ENCODE results near the gene ADPRH. TPM values are rescaled to one million over a fixed set of nuclear protein-coding genes. Genes with fewer than 3 reads are reported as not detected.
A peak's percentile ranks its signal among the peaks of the same experiment; 100 is the strongest.

ADPRH gene
- total and polyA plus RNA-seq, 10 of the 15 experiments (the other 5 are each of a cell fraction or from before 2014, with no cell fraction given), result 2.3 to 32.6 (median 19.0) TPM

- no TSS peak for BruUV-seq (replicated peaks)
- FAIRE-seq (no peak), ATAC-seq (peak; percentile 56), DNase-seq (ENCODE audit: low read depth, low spot score) (no peak)
- peaks cover 35% of the 10 kb centered on the region for H3K79me2 ChIP-seq (ENCODE audit: control insufficient read depth, insufficient read depth, low read length)
- peak overlapping the region; percentile 97 for H3K27ac ChIP-seq (ENCODE audit: control insufficient read depth, insufficient read depth)
- peak overlapping the region; percentile 17; the same call in 1 of the 2 replicates for H3K9ac ChIP-seq (ENCODE audit: control insufficient read depth, insufficient read depth, low read length)
- H2AFZ ChIP-seq (ENCODE audit: control insufficient read depth, low read depth, low read length), result peak overlapping the region; percentile 6; the same call in 1 of the 2 replicates
- ChIA-PET RAD21 (ENCODE audit: unreplicated experiment) (interaction anchor here (0.7 to 6.2 kb wide), 14 partner anchors 11 to 160 kb away, joined by 3 to 76 read pairs (median 4); partner anchors contain the start of genes CD80 and PLA1A), SMC1A (ENCODE audit: uncharacterized antibody, unreplicated experiment) (interaction anchor here (0.6 to 5.7 kb wide), 15 partner anchors 8 to 117 kb away, joined by 3 to 62 read pairs (median 7); partner anchors contain the start of genes CD80 and PLA1A), CTCF (interaction anchor here (0.9 to 6.4 kb wide), 9 partner anchors 10 to 120 kb away, joined by 3 to 56 read pairs (median 15); partner anchors contain the start of genes CD80 and COX17), POLR2A (interaction anchor here (0.6 to 7.4 kb wide), 15 partner anchors 9 to 513 kb away, joined by 3 to 133 read pairs (median 4); partner anchors contain the start of genes CD80 and PLA1A)
- in situ Hi-C loops (cut with MboI) (no loop called here), intact Hi-C loops (cut with micrococcal nuclease; ENCODE audit: unreplicated experiment) (no loop called here)
- H3K4me3 ChIP-seq, result peak overlapping the region; percentile 84
- no peaks in the 10 kb centered on the region for H3K9me3 ChIP-seq (replicated peaks; ENCODE audit: control insufficient read depth, insufficient read depth, low read length)
- H3K4me2 ChIP-seq (ENCODE audit: control insufficient read depth, insufficient read depth), result peak overlapping the region; percentile 52
- peaks cover 0 to 5% of the 10 kb centered on the region in 2 experiments; a peak in 2 of 4 replicates for H3K36me3 ChIP-seq (ENCODE audit: control insufficient read depth in 2 of 2, insufficient read depth in 2 of 2, low read length in 1 of 2)
- H3K4me1 ChIP-seq (ENCODE audit: control insufficient read depth, insufficient read depth, low read length), result peaks cover 17% of the 10 kb centered on the region
- H3K27me3 ChIP-seq (replicated peaks in 1 of 2; ENCODE audit: control insufficient read depth in 2 of 2, insufficient read depth in 2 of 2, low read length in 1 of 2), result no peaks in the 10 kb centered on the region
- 4% methylated on average over 6 of the region's 6 CpGs for WGBS (ENCODE audit: insufficient coverage, insufficient replicate concordance, low lambda C conversion rate, missing lambda C conversion rate)
- no peaks in the 10 kb centered on the region for H4K20me1 ChIP-seq (ENCODE audit: control insufficient read depth, insufficient read depth)
- TF ChIP-seq BACH1 (IDR thresholded peaks at IDR 0.05; ENCODE audit: borderline replicate concordance) (peak; percentile 36; the same call in 1 of the 2 replicates), MTA2 (IDR thresholded peaks at IDR 0.05; ENCODE audit: low read depth) (peak; percentile 53; the same call in 1 of the 2 replicates), HCFC1 (IDR thresholded peaks at IDR 0.05; ENCODE audit: low read length) (no peak), CREB1 (IDR thresholded peaks at IDR 0.05; ENCODE audit: low read depth) (peak; percentile 94), IKZF1 (conservative IDR thresholded peaks at IDR 0.05) (peak; percentile 97), ESRRA (IDR thresholded peaks at IDR 0.05; ENCODE audit: low read length) (no peak), SMARCA5 (IDR thresholded peaks at IDR 0.05) (no peak), IRF4 (IDR thresholded peaks at IDR 0.05; ENCODE audit: low read depth, low read length) (no peak), SMAD5 (IDR thresholded peaks at IDR 0.05; ENCODE audit: low read depth) (no peak), ATF7 (IDR thresholded peaks at IDR 0.05; ENCODE audit: low read depth) (peak; percentile 57; the same call in 1 of the 2 replicates), CREM (IDR thresholded peaks at IDR 0.05; ENCODE audit: low read depth) (peak; percentile 84), RELA (IDR thresholded peaks at IDR 0.05; ENCODE audit: borderline replicate concordance, partially characterized antibody) (peak; percentile 85), RELB (IDR thresholded peaks at IDR 0.05; ENCODE audit: low read depth) (peak; percentile 81), IKZF2 (IDR thresholded peaks at IDR 0.05) (peak; percentile 90), NR2C1 (IDR thresholded peaks at IDR 0.05) (no peak), NFIC (IDR thresholded peaks at IDR 0.05; ENCODE audit: low read depth, low read length) (peak; percentile 68), DPF2 (IDR thresholded peaks at IDR 0.05) (peak; percentile 59), MEF2A (IDR thresholded peaks at IDR 0.05; ENCODE audit: insufficient read depth, low read depth, low read length) (no peak)
- TF ChIP-seq, protein P1, sequence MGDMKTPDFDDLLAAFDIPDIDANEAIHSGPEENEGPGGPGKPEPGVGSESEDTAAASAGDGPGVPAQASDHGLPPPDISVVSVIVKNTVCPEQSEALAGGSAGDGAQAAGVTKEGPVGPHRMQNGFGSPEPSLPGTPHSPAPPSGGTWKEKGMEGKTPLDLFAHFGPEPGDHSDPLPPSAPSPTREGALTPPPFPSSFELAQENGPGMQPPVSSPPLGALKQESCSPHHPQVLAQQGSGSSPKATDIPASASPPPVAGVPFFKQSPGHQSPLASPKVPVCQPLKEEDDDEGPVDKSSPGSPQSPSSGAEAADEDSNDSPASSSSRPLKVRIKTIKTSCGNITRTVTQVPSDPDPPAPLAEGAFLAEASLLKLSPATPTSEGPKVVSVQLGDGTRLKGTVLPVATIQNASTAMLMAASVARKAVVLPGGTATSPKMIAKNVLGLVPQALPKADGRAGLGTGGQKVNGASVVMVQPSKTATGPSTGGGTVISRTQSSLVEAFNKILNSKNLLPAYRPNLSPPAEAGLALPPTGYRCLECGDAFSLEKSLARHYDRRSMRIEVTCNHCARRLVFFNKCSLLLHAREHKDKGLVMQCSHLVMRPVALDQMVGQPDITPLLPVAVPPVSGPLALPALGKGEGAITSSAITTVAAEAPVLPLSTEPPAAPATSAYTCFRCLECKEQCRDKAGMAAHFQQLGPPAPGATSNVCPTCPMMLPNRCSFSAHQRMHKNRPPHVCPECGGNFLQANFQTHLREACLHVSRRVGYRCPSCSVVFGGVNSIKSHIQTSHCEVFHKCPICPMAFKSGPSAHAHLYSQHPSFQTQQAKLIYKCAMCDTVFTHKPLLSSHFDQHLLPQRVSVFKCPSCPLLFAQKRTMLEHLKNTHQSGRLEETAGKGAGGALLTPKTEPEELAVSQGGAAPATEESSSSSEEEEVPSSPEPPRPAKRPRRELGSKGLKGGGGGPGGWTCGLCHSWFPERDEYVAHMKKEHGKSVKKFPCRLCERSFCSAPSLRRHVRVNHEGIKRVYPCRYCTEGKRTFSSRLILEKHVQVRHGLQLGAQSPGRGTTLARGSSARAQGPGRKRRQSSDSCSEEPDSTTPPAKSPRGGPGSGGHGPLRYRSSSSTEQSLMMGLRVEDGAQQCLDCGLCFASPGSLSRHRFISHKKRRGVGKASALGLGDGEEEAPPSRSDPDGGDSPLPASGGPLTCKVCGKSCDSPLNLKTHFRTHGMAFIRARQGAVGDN (IDR thresholded peaks at IDR 0.05), result peak; percentile 54; the same call in 1 of the 2 replicates
- TF ChIP-seq, protein P2, sequence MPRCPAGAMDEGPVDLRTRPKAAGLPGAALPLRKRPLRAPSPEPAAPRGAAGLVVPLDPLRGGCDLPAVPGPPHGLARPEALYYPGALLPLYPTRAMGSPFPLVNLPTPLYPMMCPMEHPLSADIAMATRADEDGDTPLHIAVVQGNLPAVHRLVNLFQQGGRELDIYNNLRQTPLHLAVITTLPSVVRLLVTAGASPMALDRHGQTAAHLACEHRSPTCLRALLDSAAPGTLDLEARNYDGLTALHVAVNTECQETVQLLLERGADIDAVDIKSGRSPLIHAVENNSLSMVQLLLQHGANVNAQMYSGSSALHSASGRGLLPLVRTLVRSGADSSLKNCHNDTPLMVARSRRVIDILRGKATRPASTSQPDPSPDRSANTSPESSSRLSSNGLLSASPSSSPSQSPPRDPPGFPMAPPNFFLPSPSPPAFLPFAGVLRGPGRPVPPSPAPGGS (IDR thresholded peaks at IDR 0.05; ENCODE audit: borderline replicate concordance, insufficient read depth, low read depth, low read length, poor library complexity, severe bottlenecking), result peak; percentile 80
These were observed 2.9 kb downstream of the ADPRH start for GRCh38 chr3:119582178-119582577.
